Measurements from ENCODE around the gene ATG9B. TPM values are rescaled to one million over a fixed set of nuclear protein-coding genes. Genes with fewer than 3 reads are reported as not detected.

Gene ATG9B
- total RNA-seq, 1 experiment from 2014 or later, result 13.7 TPM

GRCh38 chr7:150994838-150995510, 29.3 kb downstream of the ATG9B start:
- Histone ChIP-seq H3K4me2 (no peak overlapping the region), H2AFZ (no peak overlapping the region), H3K4me1 (replicated peaks; ENCODE audit: insufficient read depth) (no peaks in the 10 kb centered on the region), H4K20me1 (ENCODE audit: insufficient read depth) (no peaks in the 10 kb centered on the region), H3K27me3 (ENCODE audit: insufficient read depth, low read depth) (peaks cover 11% of the 10 kb centered on the region; the same call in 1 of the 2 replicates), H3K79me2 (ENCODE audit: low read depth) (no peaks in the 10 kb centered on the region), H3K36me3 (ENCODE audit: low read depth) (no peaks in the 10 kb centered on the region), H3K9me2 (ENCODE audit: insufficient read depth) (no peaks in the 10 kb centered on the region), H3K4me3 (no peak overlapping the region), H3F3A (ENCODE audit: insufficient read depth, low read depth) (peaks cover 8% of the 10 kb centered on the region; the same call in 1 of the 2 replicates), H3K27ac (no peak overlapping the region), H3K9me3 (ENCODE audit: insufficient read depth, low read depth) (peaks cover 9% of the 10 kb centered on the region; the same call in 1 of the 2 replicates)
- TF ChIP-seq, protein P1, sequence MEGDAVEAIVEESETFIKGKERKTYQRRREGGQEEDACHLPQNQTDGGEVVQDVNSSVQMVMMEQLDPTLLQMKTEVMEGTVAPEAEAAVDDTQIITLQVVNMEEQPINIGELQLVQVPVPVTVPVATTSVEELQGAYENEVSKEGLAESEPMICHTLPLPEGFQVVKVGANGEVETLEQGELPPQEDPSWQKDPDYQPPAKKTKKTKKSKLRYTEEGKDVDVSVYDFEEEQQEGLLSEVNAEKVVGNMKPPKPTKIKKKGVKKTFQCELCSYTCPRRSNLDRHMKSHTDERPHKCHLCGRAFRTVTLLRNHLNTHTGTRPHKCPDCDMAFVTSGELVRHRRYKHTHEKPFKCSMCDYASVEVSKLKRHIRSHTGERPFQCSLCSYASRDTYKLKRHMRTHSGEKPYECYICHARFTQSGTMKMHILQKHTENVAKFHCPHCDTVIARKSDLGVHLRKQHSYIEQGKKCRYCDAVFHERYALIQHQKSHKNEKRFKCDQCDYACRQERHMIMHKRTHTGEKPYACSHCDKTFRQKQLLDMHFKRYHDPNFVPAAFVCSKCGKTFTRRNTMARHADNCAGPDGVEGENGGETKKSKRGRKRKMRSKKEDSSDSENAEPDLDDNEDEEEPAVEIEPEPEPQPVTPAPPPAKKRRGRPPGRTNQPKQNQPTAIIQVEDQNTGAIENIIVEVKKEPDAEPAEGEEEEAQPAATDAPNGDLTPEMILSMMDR (conservative IDR thresholded peaks at IDR 0.05), result no peak
- no peak for TF ChIP-seq EZH2 (IDR thresholded peaks at IDR 0.05; ENCODE audit: low read depth)
- ChIA-PET POLR2A (ENCODE audit: unreplicated experiment) (interaction anchor here (0.7 kb wide), 1 partner anchor 1576 kb away, joined by 3 read pairs; no protein-coding TSS in a partner anchor), CTCF (no interaction called here)
- BruUV-seq (replicated peaks), result no TSS peak
- no peak for DNase-seq
- intact Hi-C loops (cut with micrococcal nuclease; ENCODE audit: unreplicated experiment), result no loop called here

DNA sequence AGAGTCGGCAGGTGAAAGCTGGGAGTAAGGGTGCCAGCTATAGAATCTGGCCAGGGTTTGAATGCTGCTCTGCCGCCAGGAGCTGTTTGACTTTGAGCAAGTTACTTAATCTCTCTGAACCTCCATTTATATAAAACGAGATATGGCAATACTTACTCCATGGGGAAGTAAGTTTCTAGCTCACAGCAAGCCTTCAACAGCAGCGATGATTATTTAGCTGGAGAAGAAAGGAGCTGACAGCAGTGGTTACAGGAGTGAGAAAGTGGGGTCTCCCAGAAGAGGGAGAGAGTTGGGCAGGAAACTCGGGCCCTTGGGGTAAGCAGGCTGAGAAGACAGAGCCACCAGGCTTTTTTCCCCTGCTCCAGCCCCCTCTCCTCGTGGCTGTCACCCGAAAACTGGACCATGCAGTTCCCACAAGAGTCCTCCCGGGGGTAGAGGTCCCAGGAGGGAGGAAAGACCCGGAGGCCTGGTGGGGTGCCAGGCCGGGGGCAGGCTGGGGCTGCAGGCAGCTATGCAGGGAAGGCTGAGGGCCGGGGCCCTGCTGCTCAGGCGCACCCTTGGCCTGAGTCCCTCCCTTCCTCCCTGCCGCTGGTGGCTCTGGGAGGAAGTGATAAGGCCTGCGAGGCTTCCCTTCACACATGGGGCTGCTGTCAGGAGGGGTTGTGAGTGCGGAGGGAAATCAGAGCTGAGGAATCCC, 30.0 kb downstream of the ATG9B start:
- Histone ChIP-seq H2AFZ (no peak overlapping the region), H3K27ac (no peak overlapping the region), H3K79me2 (ENCODE audit: low read depth) (no peaks in the 10 kb centered on the region), H3K4me3 (no peak overlapping the region), H3F3A (ENCODE audit: insufficient read depth, low read depth) (peaks cover 8% of the 10 kb centered on the region; the same call in 1 of the 2 replicates), H3K9me3 (ENCODE audit: insufficient read depth, low read depth) (peaks cover 16% of the 10 kb centered on the region; the same call in 1 of the 2 replicates), H3K9me2 (ENCODE audit: insufficient read depth) (no peaks in the 10 kb centered on the region), H3K36me3 (ENCODE audit: low read depth) (no peaks in the 10 kb centered on the region), H4K20me1 (ENCODE audit: insufficient read depth) (no peaks in the 10 kb centered on the region), H3K4me2 (no peak overlapping the region), H3K4me1 (replicated peaks; ENCODE audit: insufficient read depth) (no peaks in the 10 kb centered on the region), H3K27me3 (ENCODE audit: insufficient read depth, low read depth) (peaks cover 11% of the 10 kb centered on the region; the same call in 1 of the 2 replicates)
- POLR2A ChIA-PET (ENCODE audit: unreplicated experiment), result interaction anchor here (0.7 kb wide), 1 partner anchor 1575 kb away, joined by 3 read pairs; no protein-coding TSS in a partner anchor
- intact Hi-C loops (cut with micrococcal nuclease; ENCODE audit: unreplicated experiment), result no loop called here
- CTCF ChIA-PET, result interaction anchor here (0.6 kb wide), 1 partner anchor 172 kb away, joined by 11 read pairs; no protein-coding TSS in a partner anchor
- TF ChIP-seq, protein P1 (conservative IDR thresholded peaks at IDR 0.05), result no peak
- no peak for TF ChIP-seq EZH2 (IDR thresholded peaks at IDR 0.05; ENCODE audit: low read depth)
- BruUV-seq (replicated peaks), result no TSS peak
- DNase-seq, result no peak

DNA sequence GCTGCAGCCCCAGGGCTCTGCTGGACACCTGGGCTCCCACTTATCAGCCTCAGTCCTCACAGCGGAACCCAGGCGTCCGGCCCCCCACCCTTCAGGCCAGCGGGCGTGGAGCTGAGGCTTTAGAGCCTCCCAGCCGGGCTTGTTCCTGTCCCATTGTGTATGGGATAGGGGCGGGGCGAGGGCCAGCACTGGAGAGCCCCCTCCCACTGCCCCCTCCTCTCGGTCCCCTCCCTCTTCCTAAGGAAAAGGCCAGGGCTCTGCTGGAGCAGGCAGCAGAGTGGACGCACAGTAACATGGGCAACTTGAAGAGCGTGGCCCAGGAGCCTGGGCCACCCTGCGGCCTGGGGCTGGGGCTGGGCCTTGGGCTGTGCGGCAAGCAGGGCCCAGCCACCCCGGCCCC, 30.8 kb downstream of the ATG9B start:
- H3K4me3 ChIP-seq, result no peak overlapping the region
- H3K79me2 ChIP-seq (ENCODE audit: low read depth), result no peaks in the 10 kb centered on the region
- peaks cover 8% of the 10 kb centered on the region; the same call in 1 of the 2 replicates for H3F3A ChIP-seq (ENCODE audit: insufficient read depth, low read depth)
- no peak overlapping the region for H3K27ac ChIP-seq
- peaks cover 5% of the 10 kb centered on the region; the same call in 1 of the 2 replicates for H3K27me3 ChIP-seq (ENCODE audit: insufficient read depth, low read depth)
- TF ChIP-seq EZH2 (IDR thresholded peaks at IDR 0.05; ENCODE audit: low read depth), result no peak
- TF ChIP-seq, protein P1 (conservative IDR thresholded peaks at IDR 0.05), result no peak
- H2AFZ ChIP-seq, result no peak overlapping the region
- ChIA-PET POLR2A (ENCODE audit: unreplicated experiment) (no interaction called here), CTCF (interaction anchor here (0.6 kb wide), 1 partner anchor 172 kb away, joined by 11 read pairs; no protein-coding TSS in a partner anchor)
- no peaks in the 10 kb centered on the region for H3K36me3 ChIP-seq (ENCODE audit: low read depth)
- no peak overlapping the region for H3K4me2 ChIP-seq
- no peaks in the 10 kb centered on the region for H3K9me2 ChIP-seq (ENCODE audit: insufficient read depth)
- no peaks in the 10 kb centered on the region for H4K20me1 ChIP-seq (ENCODE audit: insufficient read depth)
- intact Hi-C loops (cut with micrococcal nuclease; ENCODE audit: unreplicated experiment), result no loop called here
- H3K9me3 ChIP-seq (ENCODE audit: insufficient read depth, low read depth), result peaks cover 20% of the 10 kb centered on the region; the same call in 1 of the 2 replicates
- no peaks in the 10 kb centered on the region for H3K4me1 ChIP-seq (replicated peaks; ENCODE audit: insufficient read depth)
- BruUV-seq (replicated peaks), result no TSS peak
- no peak for DNase-seq
